Liver (tissue), 9 donors: Measurements from ENCODE around the gene RSBN1L. TPM values are rescaled to one million over a fixed set of nuclear protein-coding genes. Genes with fewer than 3 reads are reported as not detected.
A peak's percentile ranks its signal among the peaks of the same experiment; 100 is the strongest.

Experiments used
- DNase-seq: peaks from one replicate; pipeline ENCODE4 v3.0.0-alpha.2; 2017; ENCODE audit warnings: low spot score
- H3K27ac ChIP-seq, 2 donors: one replicate each; pipeline ENCODE4 v1.7.0; 2013; ENCODE audit warnings: inconsistent platforms in 2 of 2, low read length in 2 of 2, control low read depth in 1 of 2, low read depth in 1 of 2, mild to moderate bottlenecking in 1 of 2
- H3K27me3 ChIP-seq, 4 donors: one replicate each; pipeline versions ENCODE4 v1.6.1 to v1.7.0; 2013; ENCODE audit warnings: low read length in 3 of 4, inconsistent platforms in 1 of 4, mild to moderate bottlenecking in 1 of 4, moderate library complexity in 1 of 4; ENCODE audit not compliant: control insufficient read depth in 4 of 4, insufficient read depth in 4 of 4
- H3K36me3 ChIP-seq, 4 donors: one replicate each; pipeline versions ENCODE4 v1.6.1 to v1.7.0; 2013; ENCODE audit warnings: low read length in 3 of 4, mild to moderate bottlenecking in 3 of 4, low read depth in 1 of 4, moderate library complexity in 1 of 4; ENCODE audit not compliant: control insufficient read depth in 4 of 4, insufficient read depth in 3 of 4
- H3K4me1 ChIP-seq, 4 donors: one replicate each; pipeline versions ENCODE4 v1.6.1 to v1.7.0; 2013; ENCODE audit warnings: low read length in 3 of 4, mild to moderate bottlenecking in 3 of 4, moderate library complexity in 1 of 4; ENCODE audit not compliant: control insufficient read depth in 4 of 4, insufficient read depth in 4 of 4
- H3K4me3 ChIP-seq, 3 donors: one replicate each; pipeline versions ENCODE4 v1.6.1 to v1.7.0; 2013; ENCODE audit warnings: low read length in 3 of 3, control low read depth in 1 of 3, low read depth in 1 of 3, mild to moderate bottlenecking in 1 of 3
- H3K9ac ChIP-seq, 2 donors: one replicate each; pipeline ENCODE4 v1.7.0; 2013; ENCODE audit warnings: low read length in 2 of 2, mild to moderate bottlenecking in 2 of 2, moderate library complexity in 2 of 2, control low read depth in 1 of 2, low read depth in 1 of 2
- H3K9me3 ChIP-seq, 4 donors: one replicate each; pipeline versions ENCODE4 v1.6.1 to v1.7.0; 2013; ENCODE audit warnings: low read length in 3 of 4; ENCODE audit not compliant: control insufficient read depth in 4 of 4
- ATF3 ChIP-seq: IDR thresholded peaks from 2 replicates; pipeline ENCODE4 v1.6.1; 2016; ENCODE audit warnings: antibody characterized with exemption
- CTCF ChIP-seq: fragments of 150-350 bp; IDR thresholded peaks from 2 replicates; pipeline ENCODE4 v1.5.1; 2017; ENCODE audit warnings: improper control_type of control experiment, low read depth, low read length; ENCODE audit not compliant: missing input control
- EGR1 ChIP-seq, 2 donors: IDR thresholded peaks; 2 replicates each; pipeline ENCODE4 v1.6.1; 2016 to 2018; ENCODE audit warnings: antibody characterized with exemption in 2 of 2, low read depth in 2 of 2
- FOXA1 ChIP-seq: IDR thresholded peaks from 2 replicates; pipeline ENCODE4 v1.6.1; 2016; ENCODE audit warnings: antibody characterized with exemption
- GABPA ChIP-seq, 2 donors: IDR thresholded peaks in 1 of 2; conservative IDR thresholded peaks in 1 of 2; 2 replicates each; pipeline ENCODE4 v1.6.1; 2016; ENCODE audit warnings: antibody characterized with exemption in 2 of 2, mild to moderate bottlenecking in 1 of 2, moderate library complexity in 1 of 2
- HNF4G ChIP-seq: IDR thresholded peaks from 2 replicates; pipeline ENCODE4 v1.6.1; 2016; ENCODE audit warnings: antibody characterized with exemption
- JUND ChIP-seq, 2 donors: IDR thresholded peaks; 2 replicates each; pipeline ENCODE4 v1.6.1; 2016; ENCODE audit warnings: antibody characterized with exemption in 2 of 2
- MAX ChIP-seq: IDR thresholded peaks from 2 replicates; pipeline ENCODE4 v1.6.1; 2016; ENCODE audit warnings: antibody characterized with exemption
- NR2F2 ChIP-seq: IDR thresholded peaks from 2 replicates; pipeline ENCODE4 v1.6.1; 2016; ENCODE audit warnings: antibody characterized with exemption
- RAD21 ChIP-seq, 2 donors: IDR thresholded peaks; 2 replicates each; pipeline ENCODE4 v1.6.1; 2016; ENCODE audit warnings: antibody characterized with exemption in 2 of 2, mild to moderate bottlenecking in 2 of 2
- REST ChIP-seq: IDR thresholded peaks from 2 replicates; pipeline ENCODE4 v1.6.1; 2016; ENCODE audit warnings: antibody characterized with exemption, mild to moderate bottlenecking
- RXRA ChIP-seq, 2 donors: IDR thresholded peaks; 2 replicates each; pipeline ENCODE4 v1.6.1; 2017 to 2018; ENCODE audit warnings: antibody characterized with exemption in 2 of 2, mild to moderate bottlenecking in 1 of 2
- SP1 ChIP-seq: IDR thresholded peaks from 2 replicates; pipeline ENCODE4 v1.6.1; 2018; ENCODE audit warnings: antibody characterized with exemption, mild to moderate bottlenecking
- TAF1 ChIP-seq: conservative IDR thresholded peaks from 2 replicates; pipeline ENCODE4 v1.6.1; 2016; ENCODE audit warnings: antibody characterized with exemption, mild to moderate bottlenecking
- WGBS: extraction: QIAGEN DNeasy Blood & Tissue Kit; methylation state at CpG from one replicate; pipeline ENCODE4 v1.1.7; 2013; 5-methylcytosine and 5-hydroxymethylcytosine counted together
- polyA plus RNA-seq, 2 donors: library from polyadenylated mRNA; stranded (reverse) in 1 of 2; unstranded in 1 of 2; fragments of 200-250 nt in 1 of 2; fragments of >200 nt in 1 of 2; fragmentation: Nextera tagmentation in 1 of 2; extraction: Ambion mirVana in 1 of 2; gene quantifications; one replicate each; pipeline versions ENCODE4 v1.2.1 to v1.2.3, GENCODE V29; 2013 to 2015
- total RNA-seq, 2 donors: library from RNA; depleted of rRNA; stranded (reverse); fragments of >200 nt; gene quantifications; one replicate each; pipeline ENCODE4 v1.2.3, GENCODE V29; 2014
- donor health status: healthy.
- donor health status: healthy.
- donor health status: healthy.
- donor health status: healthy.
- donor health status: healthy.

The RSBN1L gene
- total and polyA plus RNA-seq, 4 donors, result 3.3 to 23.4 (median 7.9) TPM

GRCh38 chr7:77667459-77668086, 28.7 kb upstream of the RSBN1L start:
- Histone ChIP-seq H3K4me1 (peaks cover 1 to 4% (median 3%) of the 10 kb centered on the region in 4 donors), H3K9ac (no peak overlapping the region), H3K4me3 (no peak overlapping the region), H3K36me3 (peaks cover 0 to 4% (median 0%) of the 10 kb centered on the region in 4 donors), H3K27me3 (no peaks in the 10 kb centered on the region), H3K27ac (no peak overlapping the region), H3K9me3 (no peaks in the 10 kb centered on the region)
- no peak for DNase-seq
- 90% methylated on average over 6 of the region's 6 CpGs for WGBS
- no peak for TF ChIP-seq TAF1
- no peak for TF ChIP-seq HNF4G
- TF ChIP-seq REST, result no peak
- no peak for TF ChIP-seq RAD21 (IDR thresholded peaks at IDR 0.05)
- no peak for TF ChIP-seq FOXA1
- no peak for TF ChIP-seq ATF3

- no peak overlapping the region for H3K9ac ChIP-seq
- no peak overlapping the region for H3K4me3 ChIP-seq
- no peaks in the 10 kb centered on the region for H3K27me3 ChIP-seq
- no peaks in the 10 kb centered on the region for H3K36me3 ChIP-seq
- H3K9me3 ChIP-seq, result no peaks in the 10 kb centered on the region
- TF ChIP-seq JUND (IDR thresholded peaks at IDR 0.05) (peak in 1 of 2 donors; percentile 44), HNF4G (no peak)
- H3K4me1 ChIP-seq, result peaks cover 0 to 2% (median 0%) of the 10 kb centered on the region in 4 donors
- H3K27ac ChIP-seq, result no peak overlapping the region
- no peak for DNase-seq
- WGBS, result 78% methylated on average over 5 of the region's 5 CpGs
These were observed 21.4 kb upstream of the RSBN1L start for GRCh38 chr7:77674878-77675277.

- Histone ChIP-seq H3K4me1 (peaks cover 0 to 3% (median 0%) of the 10 kb centered on the region in 4 donors), H3K9me3 (no peaks in the 10 kb centered on the region), H3K27ac (no peak overlapping the region), H3K9ac (no peak overlapping the region), H3K4me3 (no peak overlapping the region), H3K27me3 (no peaks in the 10 kb centered on the region), H3K36me3 (peaks cover 3 to 11% (median 4%) of the 10 kb centered on the region in 4 donors)
- DNase-seq, result no peak
- peak; percentile 20 for TF ChIP-seq HNF4G
- TF ChIP-seq GABPA (IDR thresholded peaks at IDR 0.05 in 1 of 2, conservative IDR thresholded peaks at IDR 0.05 in 1 of 2), result no peak
- TF ChIP-seq NR2F2, result no peak
- TF ChIP-seq FOXA1, result no peak
- no peak for TF ChIP-seq JUND (IDR thresholded peaks at IDR 0.05)
- no peak for TF ChIP-seq RXRA (IDR thresholded peaks at IDR 0.05)
- no peak for TF ChIP-seq TAF1
- no peak for TF ChIP-seq ATF3
- TF ChIP-seq MAX, result no peak
- peak; percentile 31 for TF ChIP-seq SP1
- TF ChIP-seq EGR1 (IDR thresholded peaks at IDR 0.05; ENCODE audit: low read depth in 2 of 2), result no peak
- no peak for TF ChIP-seq CTCF
- no peak for TF ChIP-seq RAD21 (IDR thresholded peaks at IDR 0.05)
- TF ChIP-seq REST, result no peak
These were observed 16.7 kb upstream of the RSBN1L start for GRCh38 chr7:77679608-77680007.
